ENCODE data around the gene GRK3. TPM values are rescaled to one million over a fixed set of nuclear protein-coding genes. Genes with fewer than 3 reads are reported as not detected.

GRK3 gene
- total RNA-seq, 1 experiment from 2014 or later, result 0.37 TPM

DNA sequence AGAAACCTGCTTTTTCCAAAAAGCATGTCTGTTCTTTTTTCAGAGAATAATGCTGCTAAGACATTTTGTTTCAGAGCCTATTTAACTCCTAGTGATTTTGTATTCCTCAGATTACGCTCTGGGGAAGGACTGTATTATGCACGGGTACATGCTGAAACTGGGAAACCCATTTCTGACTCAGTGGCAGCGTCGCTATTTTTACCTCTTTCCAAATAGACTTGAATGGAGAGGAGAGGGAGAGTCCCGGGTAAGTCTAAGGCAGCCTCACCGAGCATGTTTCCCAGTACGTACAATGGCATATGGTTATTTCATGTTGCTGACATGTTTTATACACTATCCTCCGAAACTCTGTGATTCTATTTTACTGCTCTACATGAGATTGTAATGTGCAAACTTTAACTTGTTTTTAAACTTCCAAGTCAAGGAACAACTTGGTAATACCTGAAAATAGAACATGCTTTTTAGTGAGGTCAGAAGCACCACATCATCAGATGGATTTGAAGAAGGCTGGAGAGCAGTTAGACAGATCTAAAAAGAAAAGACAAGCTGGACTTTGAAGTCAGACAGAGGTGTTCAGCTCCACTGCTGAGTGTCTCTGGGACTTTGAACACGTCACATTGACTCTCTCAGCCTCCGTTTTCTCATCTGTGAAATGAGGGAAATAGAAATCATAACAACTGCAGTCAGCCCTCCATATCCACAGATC is 153.8 kb downstream of the GRK3 start:
- Histone ChIP-seq H3K36me3 (ENCODE audit: low read depth) (no peaks in the 10 kb centered on the region), H2AFZ (no peak overlapping the region), H3K27ac (no peak overlapping the region), H3K79me2 (ENCODE audit: low read depth) (no peaks in the 10 kb centered on the region), H3K9me3 (ENCODE audit: insufficient read depth, low read depth) (no peaks in the 10 kb centered on the region), H3K27me3 (ENCODE audit: insufficient read depth, low read depth) (peaks cover 45% of the 10 kb centered on the region; the same call in 1 of the 2 replicates), H3F3A (ENCODE audit: insufficient read depth, low read depth) (no peaks in the 10 kb centered on the region), H4K20me1 (ENCODE audit: insufficient read depth) (no peaks in the 10 kb centered on the region), H3K4me3 (no peak overlapping the region), H3K4me2 (no peak overlapping the region), H3K9me2 (ENCODE audit: insufficient read depth) (no peaks in the 10 kb centered on the region), H3K4me1 (replicated peaks; ENCODE audit: insufficient read depth) (no peaks in the 10 kb centered on the region)
- no TSS peak for BruUV-seq (replicated peaks)
- POLR2A ChIA-PET (ENCODE audit: unreplicated experiment), result no interaction called here
- CTCF ChIA-PET, result no interaction called here
- intact Hi-C loops (cut with micrococcal nuclease; ENCODE audit: unreplicated experiment), result no loop called here
- TF ChIP-seq, protein P1, sequence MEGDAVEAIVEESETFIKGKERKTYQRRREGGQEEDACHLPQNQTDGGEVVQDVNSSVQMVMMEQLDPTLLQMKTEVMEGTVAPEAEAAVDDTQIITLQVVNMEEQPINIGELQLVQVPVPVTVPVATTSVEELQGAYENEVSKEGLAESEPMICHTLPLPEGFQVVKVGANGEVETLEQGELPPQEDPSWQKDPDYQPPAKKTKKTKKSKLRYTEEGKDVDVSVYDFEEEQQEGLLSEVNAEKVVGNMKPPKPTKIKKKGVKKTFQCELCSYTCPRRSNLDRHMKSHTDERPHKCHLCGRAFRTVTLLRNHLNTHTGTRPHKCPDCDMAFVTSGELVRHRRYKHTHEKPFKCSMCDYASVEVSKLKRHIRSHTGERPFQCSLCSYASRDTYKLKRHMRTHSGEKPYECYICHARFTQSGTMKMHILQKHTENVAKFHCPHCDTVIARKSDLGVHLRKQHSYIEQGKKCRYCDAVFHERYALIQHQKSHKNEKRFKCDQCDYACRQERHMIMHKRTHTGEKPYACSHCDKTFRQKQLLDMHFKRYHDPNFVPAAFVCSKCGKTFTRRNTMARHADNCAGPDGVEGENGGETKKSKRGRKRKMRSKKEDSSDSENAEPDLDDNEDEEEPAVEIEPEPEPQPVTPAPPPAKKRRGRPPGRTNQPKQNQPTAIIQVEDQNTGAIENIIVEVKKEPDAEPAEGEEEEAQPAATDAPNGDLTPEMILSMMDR (conservative IDR thresholded peaks at IDR 0.05), result no peak
- no peak for TF ChIP-seq EZH2 (IDR thresholded peaks at IDR 0.05; ENCODE audit: low read depth)
- DNase-seq, result no peak

DNA sequence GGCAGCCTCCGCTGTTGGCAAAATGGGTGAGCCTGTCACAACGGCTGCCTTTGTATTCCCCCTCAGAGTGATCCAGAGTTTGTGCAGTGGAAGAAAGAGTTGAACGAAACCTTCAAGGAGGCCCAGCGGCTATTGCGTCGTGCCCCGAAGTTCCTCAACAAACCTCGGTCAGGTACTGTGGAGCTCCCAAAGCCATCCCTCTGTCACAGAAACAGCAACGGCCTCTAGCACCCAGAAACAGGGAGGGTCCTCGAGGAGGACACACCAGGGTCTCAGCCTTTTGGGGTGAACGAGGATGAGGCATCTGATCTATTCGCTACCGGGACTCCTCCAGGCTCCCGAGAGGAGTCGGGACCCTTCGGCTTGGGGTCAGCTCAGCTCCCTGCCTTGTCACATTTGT is 157.7 kb downstream of the GRK3 start:
- ChIA-PET POLR2A (ENCODE audit: unreplicated experiment) (no interaction called here), CTCF (no interaction called here)
- no peak for DNase-seq
- Histone ChIP-seq H3K4me2 (no peak overlapping the region), H3K79me2 (ENCODE audit: low read depth) (no peaks in the 10 kb centered on the region), H2AFZ (no peak overlapping the region), H4K20me1 (ENCODE audit: insufficient read depth) (no peaks in the 10 kb centered on the region), H3K27ac (no peak overlapping the region), H3K4me3 (no peak overlapping the region), H3K27me3 (ENCODE audit: insufficient read depth, low read depth) (peaks cover 38% of the 10 kb centered on the region), H3K9me3 (ENCODE audit: insufficient read depth, low read depth) (no peaks in the 10 kb centered on the region), H3F3A (ENCODE audit: insufficient read depth, low read depth) (no peaks in the 10 kb centered on the region), H3K36me3 (ENCODE audit: low read depth) (no peaks in the 10 kb centered on the region), H3K4me1 (replicated peaks; ENCODE audit: insufficient read depth) (no peaks in the 10 kb centered on the region), H3K9me2 (ENCODE audit: insufficient read depth) (no peaks in the 10 kb centered on the region)
- no peak for TF ChIP-seq EZH2 (IDR thresholded peaks at IDR 0.05; ENCODE audit: low read depth)
- TF ChIP-seq, protein P1 (conservative IDR thresholded peaks at IDR 0.05), result no peak
- BruUV-seq (replicated peaks), result no TSS peak
- intact Hi-C loops (cut with micrococcal nuclease; ENCODE audit: unreplicated experiment), result no loop called here

DNA sequence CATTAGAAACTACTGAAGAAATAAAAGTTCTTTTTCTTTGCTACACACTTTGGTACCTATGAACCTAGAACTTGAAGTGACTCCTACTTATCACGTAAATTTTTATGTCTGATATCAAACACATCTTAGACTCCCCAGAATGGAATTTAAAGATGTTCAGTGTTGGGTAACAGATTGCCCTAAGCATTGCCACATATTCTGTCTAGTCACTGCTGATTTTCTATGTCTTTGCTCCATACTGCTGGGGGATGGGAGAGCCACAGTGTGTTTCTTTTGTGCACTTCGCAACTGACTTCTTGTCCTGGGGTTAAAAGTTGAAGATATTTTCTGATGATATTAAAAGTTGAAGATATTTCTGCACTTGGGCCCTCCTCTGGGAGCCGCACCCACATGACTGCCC is 158.2 kb downstream of the GRK3 start:
- Histone ChIP-seq H4K20me1 (ENCODE audit: insufficient read depth) (no peaks in the 10 kb centered on the region), H3K4me2 (no peak overlapping the region), H2AFZ (no peak overlapping the region), H3K79me2 (ENCODE audit: low read depth) (no peaks in the 10 kb centered on the region), H3K27me3 (ENCODE audit: insufficient read depth, low read depth) (peaks cover 38% of the 10 kb centered on the region), H3K9me2 (ENCODE audit: insufficient read depth) (no peaks in the 10 kb centered on the region), H3K4me3 (no peak overlapping the region), H3K36me3 (ENCODE audit: low read depth) (no peaks in the 10 kb centered on the region), H3K4me1 (replicated peaks; ENCODE audit: insufficient read depth) (no peaks in the 10 kb centered on the region), H3K9me3 (ENCODE audit: insufficient read depth, low read depth) (no peaks in the 10 kb centered on the region), H3F3A (ENCODE audit: insufficient read depth, low read depth) (no peaks in the 10 kb centered on the region), H3K27ac (no peak overlapping the region)
- CTCF ChIA-PET, result no interaction called here
- intact Hi-C loops (cut with micrococcal nuclease; ENCODE audit: unreplicated experiment), result no loop called here
- TF ChIP-seq, protein P1 (conservative IDR thresholded peaks at IDR 0.05), result no peak
- TF ChIP-seq EZH2 (IDR thresholded peaks at IDR 0.05; ENCODE audit: low read depth), result no peak
- DNase-seq, result no peak
- no TSS peak for BruUV-seq (replicated peaks)
- POLR2A ChIA-PET (ENCODE audit: unreplicated experiment), result no interaction called here
